SKM-1 (cell line): ENCODE data around the gene RPL18A.

Experiments used
- DNase-seq: peaks from one replicate; lab custom pipeline; 2025; ENCODE audit not compliant: unreplicated experiment; lab: John Stamatoyannopoulos, UW

RPL18A gene

GRCh38 chr19:17841810-17842662, 17.7 kb upstream of the RPL18A start:
- DNase-seq = no peak

GRCh38 chr19:17842663-17843291, 16.9 kb upstream of the RPL18A start:
- DNase-seq = no peak

GRCh38 chr19:17843292-17843827, 16.4 kb upstream of the RPL18A start:
- DNase-seq = no peak

GRCh38 chr19:17843908-17844490, 15.7 kb upstream of the RPL18A start:
- no peak for DNase-seq

- DNase-seq = no peak
Observed at GRCh38 chr19:17846146-17846545, 13.6 kb upstream of the RPL18A start.

GRCh38 chr19:17847538-17848366, 12.0 kb upstream of the RPL18A start, which contains the start of gene JAK3:
Gene JAK3 (minus strand): TSS chr19:17847982. CDS start chr19:17844417, 3,565 bp downstream.
- no peak for DNase-seq

- no peak for DNase-seq
Observed at GRCh38 chr19:17848595-17849292, 11.0 kb upstream of the RPL18A start.

GRCh38 chr19:17854061-17854460, 5.6 kb upstream of the RPL18A start:
- DNase-seq = no peak

- DNase-seq = no peak
Observed at GRCh38 chr19:17855280-17856152, 4.2 kb upstream of the RPL18A start.

GRCh38 chr19:17860331-17860992, 752 bp downstream of the RPL18A start:
- no peak for DNase-seq

- DNase-seq = no peak
Observed at GRCh38 chr19:17860993-17861360, 1.3 kb downstream of the RPL18A start.

- no peak for DNase-seq
Observed at GRCh38 chr19:17861542-17862402, 2.1 kb downstream of the RPL18A start.

- DNase-seq = no peak
Observed at GRCh38 chr19:17862711-17863519, 3.2 kb downstream of the RPL18A start.

- no peak for DNase-seq
Observed at GRCh38 chr19:17863520-17864182, 3.9 kb downstream of the RPL18A start.

- DNase-seq = no peak
Observed at GRCh38 chr19:17865364-17866311, 5.9 kb downstream of the RPL18A start.
